HL-60/S4 (cell line): Measurements from ENCODE around the gene CDKL2.

ENCODE experiments used
- in situ Hi-C: fragments of 300-500 bp; cut with MboI; formaldehyde crosslinking; loops from 2 replicates; pipeline ENCODE4 v1.14.3; 2022; ENCODE audit warnings: low sequenced_read_pairs

CDKL2 gene

GRCh38 chr4:75643651-75644050 lies 13.3 kb upstream of the CDKL2 start:
- in situ Hi-C loops: no loop called here

- in situ Hi-C loops: no loop called here
Measured at GRCh38 chr4:75639124-75639695, 8.9 kb upstream of the CDKL2 start.

GRCh38 chr4:75637827-75638226 lies 7.5 kb upstream of the CDKL2 start:
- in situ Hi-C loops: no loop called here

GRCh38 chr4:75637176-75637575 lies 6.8 kb upstream of the CDKL2 start:
- in situ Hi-C loops: no loop called here

GRCh38 chr4:75634951-75635350 lies 4.6 kb upstream of the CDKL2 start:
- in situ Hi-C loops: no loop called here

- in situ Hi-C loops: no loop called here
Measured at GRCh38 chr4:75634281-75634680, 4.0 kb upstream of the CDKL2 start.

GRCh38 chr4:75633846-75634245 lies 3.5 kb upstream of the CDKL2 start:
- in situ Hi-C loops: no loop called here

- in situ Hi-C loops: no loop called here
Measured at GRCh38 chr4:75630937-75631329, 605 bp upstream of the CDKL2 start.

GRCh38 chr4:75629239-75629638 lies 1.1 kb downstream of the CDKL2 start:
- in situ Hi-C loops: no loop called here

GRCh38 chr4:75623026-75623425 lies 7.3 kb downstream of the CDKL2 start:
- in situ Hi-C loops: no loop called here

GRCh38 chr4:75621715-75622114 lies 8.6 kb downstream of the CDKL2 start:
- in situ Hi-C loops: no loop called here

GRCh38 chr4:75612306-75612705 lies 18.0 kb downstream of the CDKL2 start:
- in situ Hi-C loops: no loop called here

- in situ Hi-C loops: no loop called here
Measured at GRCh38 chr4:75605928-75606327, 24.4 kb downstream of the CDKL2 start.

GRCh38 chr4:75599647-75600046 lies 30.7 kb downstream of the CDKL2 start:
- in situ Hi-C loops: no loop called here

GRCh38 chr4:75598390-75598789 lies 31.9 kb downstream of the CDKL2 start:
- in situ Hi-C loops: no loop called here

GRCh38 chr4:75596061-75596460 lies 34.3 kb downstream of the CDKL2 start:
- in situ Hi-C loops: no loop called here

GRCh38 chr4:75593393-75593792 lies 36.9 kb downstream of the CDKL2 start:
- in situ Hi-C loops: no loop called here

- in situ Hi-C loops: no loop called here
Measured at GRCh38 chr4:75584067-75584466, 46.3 kb downstream of the CDKL2 start.

- in situ Hi-C loops: no loop called here
Measured at GRCh38 chr4:75567725-75568124, 62.6 kb downstream of the CDKL2 start.

GRCh38 chr4:75566911-75567310 lies 63.4 kb downstream of the CDKL2 start:
- in situ Hi-C loops: no loop called here

GRCh38 chr4:75565481-75565880 lies 64.8 kb downstream of the CDKL2 start:
- in situ Hi-C loops: no loop called here

GRCh38 chr4:75564023-75564422 lies 66.3 kb downstream of the CDKL2 start:
- in situ Hi-C loops: no loop called here

- in situ Hi-C loops: no loop called here
Measured at GRCh38 chr4:75561789-75562188, 68.5 kb downstream of the CDKL2 start.

GRCh38 chr4:75557696-75558095 lies 72.6 kb downstream of the CDKL2 start:
- in situ Hi-C loops: no loop called here
